GM12878 (cell line): ENCODE results near the gene ASB10. TPM values are rescaled to one million over a fixed set of nuclear protein-coding genes. Genes with fewer than 3 reads are reported as not detected.

Experiments
- CBFB ChIP-seq: IDR thresholded peaks from 2 replicates; pipeline ENCODE4 v1.6.1; 2016; ENCODE audit warnings: antibody characterized with exemption, low read depth
- E4F1 ChIP-seq: fragments of 450-650 bp; IDR thresholded peaks from 2 replicates; pipeline ENCODE4 v1.6.1; 2018; ENCODE audit warnings: borderline replicate concordance, mild to moderate bottlenecking; ENCODE audit not compliant: partially characterized antibody
- ETV6 ChIP-seq, 2 experiments: fragments of 450-650 bp in 1 of 2; IDR thresholded peaks in 1 of 2; conservative IDR thresholded peaks in 1 of 2; 2 replicates each; pipeline ENCODE4 v1.6.1; 2014; ENCODE audit warnings: antibody characterized with exemption in 1 of 2, borderline replicate concordance in 1 of 2, low read depth in 1 of 2, mild to moderate bottlenecking in 1 of 2, moderate library complexity in 1 of 2
- FOXM1 ChIP-seq: IDR thresholded peaks from 2 replicates; pipeline ENCODE4 v1.6.1; 2012; ENCODE audit warnings: low read depth, mild to moderate bottlenecking, inconsistent platforms, low read length, moderate library complexity
- HCFC1 ChIP-seq: fragments of 150-350 bp; IDR thresholded peaks from 2 replicates; pipeline ENCODE4 v1.6.1; 2014; ENCODE audit warnings: low read length
- POLR2A ChIP-seq: IDR thresholded peaks from 2 replicates; pipeline ENCODE4 v1.6.1; 2011; ENCODE audit warnings: low read depth, mild to moderate bottlenecking, low read length
- POLR2AphosphoS2 ChIP-seq: IDR thresholded peaks from 2 replicates; pipeline ENCODE4 v1.6.1; 2011; ENCODE audit warnings: low read depth, mild to moderate bottlenecking, low read length, improper control_type of control experiment, moderate library complexity
- PRDM15 ChIP-seq: fragments of 450-650 bp; formaldehyde crosslinking; IDR thresholded peaks from 2 replicates; pipeline ENCODE4 v1.4.0; 2020; ENCODE audit warnings: mild to moderate bottlenecking, moderate library complexity
- SIN3A ChIP-seq: IDR thresholded peaks from 2 replicates; pipeline ENCODE4 v1.6.1; 2012; ENCODE audit warnings: low read depth, low read length, improper control_type of control experiment
- TBL1XR1 ChIP-seq: IDR thresholded peaks from 2 replicates; pipeline ENCODE4 v1.6.1; 2012; ENCODE audit warnings: low read depth, low read length, improper control_type of control experiment
- ZNF384 ChIP-seq: IDR thresholded peaks from 2 replicates; pipeline ENCODE4 v1.6.1; 2012; ENCODE audit warnings: low read depth, mild to moderate bottlenecking, low read length, improper control_type of control experiment, borderline replicate concordance
- polyA plus RNA-seq, 11 experiments: library from polyadenylated mRNA; depleted of rRNA in 4 of 11; unstranded in 6 of 11; stranded (reverse) in 5 of 11; fragments of >200 nt; fragmentation: Nextera tagmentation in 4 of 11; fragmentation: Illumina TruSeq in 1 of 11; extraction: Ambion mirVana in 4 of 11; extraction: Trizol in 1 of 11; gene quantifications; 1 replicate in 1 of 11; 2 replicates in 10 of 11; pipeline versions ENCODE4 v1.2.1 to v1.2.3, GENCODE V29; 2011 to 2016; ENCODE audit warnings: inconsistent platforms in 2 of 11, missing spikeins in 2 of 11, low read depth in 1 of 11
- total RNA-seq, 4 experiments: library from RNA; depleted of rRNA in 3 of 4; stranded (reverse); fragments of >200 nt in 3 of 4; fragmentation: Illumina TruSeq in 1 of 4; extraction: Trizol in 1 of 4; gene quantifications; 2 replicates each; pipeline versions ENCODE4 v1.2.1 to v1.2.3, GENCODE V29; 2013 to 2021

The ASB10 gene
- total and polyA plus RNA-seq, 10 of the 15 experiments (the other 5 are each of a cell fraction or from before 2014, with no cell fraction given) = not detected

DNA sequence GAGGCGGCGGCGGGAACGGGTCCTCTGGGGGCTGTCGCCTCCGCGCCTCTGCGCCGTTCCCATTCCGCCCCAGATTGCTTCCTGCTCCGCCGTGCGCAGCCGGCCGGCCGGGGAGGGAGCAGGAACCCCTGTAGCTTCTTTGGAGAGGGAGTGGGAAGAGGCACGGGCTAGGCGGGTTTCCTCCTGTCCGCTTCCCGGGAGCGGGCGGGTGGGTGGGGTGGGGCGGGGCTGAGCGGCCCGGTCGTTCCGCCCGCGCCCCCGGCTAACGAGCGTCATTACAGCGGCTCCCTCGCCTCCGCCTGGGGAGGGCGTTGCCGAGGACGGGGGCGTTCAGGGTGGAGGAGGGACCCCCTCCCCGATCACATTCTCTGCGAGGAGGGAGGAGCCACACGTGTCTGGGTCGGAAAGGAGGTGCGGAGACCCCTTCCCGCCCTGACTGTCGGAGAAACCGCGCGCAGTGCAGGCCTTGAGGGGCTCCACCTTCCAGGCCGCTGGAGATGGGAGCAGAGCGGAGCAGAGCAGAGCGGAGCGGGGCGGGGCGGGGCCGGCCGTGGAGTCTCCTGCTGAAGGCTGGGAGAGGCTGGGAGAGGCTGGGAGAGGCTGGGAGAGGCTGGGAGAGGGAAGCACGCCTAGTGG is 61.1 kb downstream of the ASB10 start (continued):
- TF ChIP-seq PRDM15 (CRISPR knock-in tag) (no peak), E4F1 (no peak), SIN3A (no peak), POLR2AphosphoS2 (no peak), ZNF384 (no peak), CBFB (no peak), ETV6 (conservative IDR thresholded peaks at IDR 0.05 in 1 of 2, IDR thresholded peaks at IDR 0.05 in 1 of 2; ENCODE audit: borderline replicate concordance in 1 of 2, low read depth in 1 of 2) (no peak), TBL1XR1 (no peak), FOXM1 (no peak), HCFC1 (no peak), POLR2A (no peak)

Other genes with a start within 250 kb of the ASB10 start
Only the 7 nearest of the 17 such genes appear.
- gene TMUB1, start 103.8 kb downstream of the ASB10 start, total RNA-seq (2014; rRNA removed) = 48.2 and 51.6 TPM in 2 replicates
- 10.8 and 12.3 TPM in 2 replicates for gene TMUB1, start 103.8 kb downstream of the ASB10 start, total RNA-seq (2014; rRNA removed; fragmentation: Illumina TruSeq; extraction: Trizol)
- 74.7 and 79.5 TPM in 2 replicates for gene TMUB1, start 103.8 kb downstream of the ASB10 start, total RNA-seq (2021)
- gene TMUB1, start 103.8 kb downstream of the ASB10 start, polyA plus RNA-seq (2011; rRNA removed) = 4.9 and 17.8 TPM in 2 replicates
- gene TMUB1, start 103.8 kb downstream of the ASB10 start, polyA plus RNA-seq (2014; fragmentation: Illumina TruSeq; extraction: Trizol) = 1.4 and 11.9 TPM in 2 replicates
- gene TMUB1, start 103.8 kb downstream of the ASB10 start, polyA plus RNA-seq (2014; fragmentation: Nextera tagmentation; extraction: Ambion mirVana) = under 1 TPM in 1 of 2 experiments, not detected in 1; 0.27 TPM
- 63.9 and 74.4 TPM in 2 replicates for gene TMUB1, start 103.8 kb downstream of the ASB10 start, polyA plus RNA-seq (2014; rRNA removed)
- gene TMUB1, start 103.8 kb downstream of the ASB10 start, polyA plus RNA-seq (2016; fragmentation: Nextera tagmentation; extraction: Ambion mirVana) = 10 to 100 TPM; 41.3 to 48.4 TPM
- gene AGAP3, start 100.8 kb downstream of the ASB10 start, total RNA-seq (2014; rRNA removed) = 20.7 and 24.7 TPM in 2 replicates
- 13.4 and 15.4 TPM in 2 replicates for gene AGAP3, start 100.8 kb downstream of the ASB10 start, total RNA-seq (2014; rRNA removed; fragmentation: Illumina TruSeq; extraction: Trizol)
- 62.9 and 68.1 TPM in 2 replicates for gene AGAP3, start 100.8 kb downstream of the ASB10 start, total RNA-seq (2021)
- gene AGAP3, start 100.8 kb downstream of the ASB10 start, polyA plus RNA-seq (2011; rRNA removed) = 16.6 and 28.5 TPM in 2 replicates
- gene AGAP3, start 100.8 kb downstream of the ASB10 start, polyA plus RNA-seq (2014; fragmentation: Illumina TruSeq; extraction: Trizol) = 7.2 and 16.0 TPM in 2 replicates
- gene AGAP3, start 100.8 kb downstream of the ASB10 start, polyA plus RNA-seq (2014; fragmentation: Nextera tagmentation; extraction: Ambion mirVana) = 1 to 10 TPM; 1.8 to 4.7 TPM
- gene AGAP3, start 100.8 kb downstream of the ASB10 start, polyA plus RNA-seq (2014; rRNA removed) = 39.8 and 40.5 TPM in 2 replicates
- 1 to 10 TPM; 8.5 to 9.0 TPM for gene AGAP3, start 100.8 kb downstream of the ASB10 start, polyA plus RNA-seq (2016; fragmentation: Nextera tagmentation; extraction: Ambion mirVana)
- gene GBX1, start 19.6 kb downstream of the ASB10 start, total RNA-seq (2014; rRNA removed) = not detected in 2 replicates
- gene GBX1, start 19.6 kb downstream of the ASB10 start, total RNA-seq (2014; rRNA removed; fragmentation: Illumina TruSeq; extraction: Trizol) = not detected in 2 replicates
- gene GBX1, start 19.6 kb downstream of the ASB10 start, total RNA-seq (2021) = not detected in 2 replicates
- gene GBX1, start 19.6 kb downstream of the ASB10 start, polyA plus RNA-seq (2011; rRNA removed) = not detected in 2 replicates
- gene GBX1, start 19.6 kb downstream of the ASB10 start, polyA plus RNA-seq (2014; fragmentation: Illumina TruSeq; extraction: Trizol) = not detected in 2 replicates
- gene GBX1, start 19.6 kb downstream of the ASB10 start, polyA plus RNA-seq (2014; fragmentation: Nextera tagmentation; extraction: Ambion mirVana) = not detected
- not detected in 2 replicates for gene GBX1, start 19.6 kb downstream of the ASB10 start, polyA plus RNA-seq (2014; rRNA removed)
- not detected for gene GBX1, start 19.6 kb downstream of the ASB10 start, polyA plus RNA-seq (2016; fragmentation: Nextera tagmentation; extraction: Ambion mirVana)
- gene H2BK1, start 23.2 kb upstream of the ASB10 start, total RNA-seq (2014; rRNA removed) = not detected in 2 replicates
- not detected in 2 replicates for gene H2BK1, start 23.2 kb upstream of the ASB10 start, total RNA-seq (2014; rRNA removed; fragmentation: Illumina TruSeq; extraction: Trizol)
- 0.54 TPM in 1 of 2 replicates, not detected in the other for gene H2BK1, start 23.2 kb upstream of the ASB10 start, total RNA-seq (2021)
- gene H2BK1, start 23.2 kb upstream of the ASB10 start, polyA plus RNA-seq (2011; rRNA removed) = not detected in 2 replicates
- gene H2BK1, start 23.2 kb upstream of the ASB10 start, polyA plus RNA-seq (2014; fragmentation: Illumina TruSeq; extraction: Trizol) = not detected in 2 replicates
- gene H2BK1, start 23.2 kb upstream of the ASB10 start, polyA plus RNA-seq (2014; fragmentation: Nextera tagmentation; extraction: Ambion mirVana) = not detected
- gene H2BK1, start 23.2 kb upstream of the ASB10 start, polyA plus RNA-seq (2014; rRNA removed) = not detected in 2 replicates
- gene H2BK1, start 23.2 kb upstream of the ASB10 start, polyA plus RNA-seq (2016; fragmentation: Nextera tagmentation; extraction: Ambion mirVana) = not detected
- gene ABCF2, start 40.0 kb upstream of the ASB10 start, total RNA-seq (2014; rRNA removed) = 59.4 and 59.8 TPM in 2 replicates
- gene ABCF2, start 40.0 kb upstream of the ASB10 start, total RNA-seq (2014; rRNA removed; fragmentation: Illumina TruSeq; extraction: Trizol) = 55.4 and 56.2 TPM in 2 replicates
- 52.8 and 58.1 TPM in 2 replicates for gene ABCF2, start 40.0 kb upstream of the ASB10 start, total RNA-seq (2021)
- gene ABCF2, start 40.0 kb upstream of the ASB10 start, polyA plus RNA-seq (2011; rRNA removed) = 15.2 and 29.3 TPM in 2 replicates
- 62.1 and 76.3 TPM in 2 replicates for gene ABCF2, start 40.0 kb upstream of the ASB10 start, polyA plus RNA-seq (2014; fragmentation: Illumina TruSeq; extraction: Trizol)
- gene ABCF2, start 40.0 kb upstream of the ASB10 start, polyA plus RNA-seq (2014; fragmentation: Nextera tagmentation; extraction: Ambion mirVana) = 10 to 100 TPM; 39.6 to 50.9 TPM
- gene ABCF2, start 40.0 kb upstream of the ASB10 start, polyA plus RNA-seq (2014; rRNA removed) = 49.5 and 54.5 TPM in 2 replicates
- 10 to 100 TPM; 63.9 to 65.8 TPM for gene ABCF2, start 40.0 kb upstream of the ASB10 start, polyA plus RNA-seq (2016; fragmentation: Nextera tagmentation; extraction: Ambion mirVana)
- 23.4 and 25.8 TPM in 2 replicates for gene CHPF2, start 45.2 kb upstream of the ASB10 start, total RNA-seq (2014; rRNA removed)
- gene CHPF2, start 45.2 kb upstream of the ASB10 start, total RNA-seq (2014; rRNA removed; fragmentation: Illumina TruSeq; extraction: Trizol) = 10.1 and 11.6 TPM in 2 replicates
- 31.3 and 33.1 TPM in 2 replicates for gene CHPF2, start 45.2 kb upstream of the ASB10 start, total RNA-seq (2021)
- 6.7 and 9.2 TPM in 2 replicates for gene CHPF2, start 45.2 kb upstream of the ASB10 start, polyA plus RNA-seq (2011; rRNA removed)
- 3.2 and 9.2 TPM in 2 replicates for gene CHPF2, start 45.2 kb upstream of the ASB10 start, polyA plus RNA-seq (2014; fragmentation: Illumina TruSeq; extraction: Trizol)
- gene CHPF2, start 45.2 kb upstream of the ASB10 start, polyA plus RNA-seq (2014; fragmentation: Nextera tagmentation; extraction: Ambion mirVana) = under 1 TPM; 0.23 to 0.82 TPM
- 24.1 and 28.2 TPM in 2 replicates for gene CHPF2, start 45.2 kb upstream of the ASB10 start, polyA plus RNA-seq (2014; rRNA removed)
- gene CHPF2, start 45.2 kb upstream of the ASB10 start, polyA plus RNA-seq (2016; fragmentation: Nextera tagmentation; extraction: Ambion mirVana) = 10 to 100 TPM; 11.4 to 13.4 TPM
- 0.11 TPM in 1 of 2 replicates, not detected in the other for gene SMARCD3, start 61.4 kb upstream of the ASB10 start, total RNA-seq (2014; rRNA removed)
- 0.13 and 0.14 TPM in 2 replicates for gene SMARCD3, start 61.4 kb upstream of the ASB10 start, total RNA-seq (2014; rRNA removed; fragmentation: Illumina TruSeq; extraction: Trizol)
- gene SMARCD3, start 61.4 kb upstream of the ASB10 start, total RNA-seq (2021) = 0.51 and 1.4 TPM in 2 replicates
- gene SMARCD3, start 61.4 kb upstream of the ASB10 start, polyA plus RNA-seq (2011; rRNA removed) = 0.17 and 0.18 TPM in 2 replicates
- 0.12 and 0.86 TPM in 2 replicates for gene SMARCD3, start 61.4 kb upstream of the ASB10 start, polyA plus RNA-seq (2014; fragmentation: Illumina TruSeq; extraction: Trizol)
- under 1 TPM; 0.11 TPM for gene SMARCD3, start 61.4 kb upstream of the ASB10 start, polyA plus RNA-seq (2014; fragmentation: Nextera tagmentation; extraction: Ambion mirVana)
- gene SMARCD3, start 61.4 kb upstream of the ASB10 start, polyA plus RNA-seq (2014; rRNA removed) = 0.34 and 0.63 TPM in 2 replicates
- gene SMARCD3, start 61.4 kb upstream of the ASB10 start, polyA plus RNA-seq (2016; fragmentation: Nextera tagmentation; extraction: Ambion mirVana) = under 1 TPM; 0.39 to 0.81 TPM